Thymus (tissue), 11 donors: ENCODE results near the gene DNAJC1. TPM values are rescaled to one million over a fixed set of nuclear protein-coding genes. Genes with fewer than 3 reads are reported as not detected.

Experiments
- DNase-seq, 9 donors: peaks; one replicate each; pipeline ENCODE4 v3.0.0-alpha.2; 2013; ENCODE audit warnings: low spot score in 9 of 9, low read depth in 6 of 9, missing footprints in 1 of 9
- H3K27ac ChIP-seq, 2 donors: one replicate each; pipeline ENCODE4 v1.5.1; 2013; ENCODE audit warnings: control low read depth in 1 of 2, low read depth in 1 of 2, low read length in 1 of 2, mild to moderate bottlenecking in 1 of 2, moderate library complexity in 1 of 2
- H3K27me3 ChIP-seq, 2 donors: one replicate each; pipeline ENCODE4 v1.5.1; 2013; ENCODE audit warnings: low read length in 1 of 2; ENCODE audit not compliant: control insufficient read depth in 2 of 2, insufficient read depth in 1 of 2
- H3K36me3 ChIP-seq, 2 donors: one replicate each; pipeline ENCODE4 v1.5.1; 2013; ENCODE audit warnings: low read length in 1 of 2, mild to moderate bottlenecking in 1 of 2, moderate library complexity in 1 of 2; ENCODE audit not compliant: control insufficient read depth in 2 of 2, insufficient read depth in 2 of 2
- H3K4me1 ChIP-seq, 2 donors: one replicate each; pipeline ENCODE4 v1.5.1; 2013; ENCODE audit warnings: low read length in 2 of 2; ENCODE audit not compliant: control insufficient read depth in 2 of 2, insufficient read depth in 2 of 2
- H3K4me3 ChIP-seq, 2 donors: one replicate each; pipeline ENCODE4 v1.5.1; 2013; ENCODE audit warnings: low read length in 2 of 2, control low read depth in 1 of 2, mild to moderate bottlenecking in 1 of 2
- H3K9me3 ChIP-seq, 2 donors: one replicate each; pipeline ENCODE4 v1.5.1; 2013; ENCODE audit warnings: low read length in 1 of 2, mild to moderate bottlenecking in 1 of 2; ENCODE audit not compliant: control insufficient read depth in 2 of 2, insufficient read depth in 1 of 2
- WGBS: extraction: QIAGEN DNeasy Blood & Tissue Kit; methylation state at CpG from one replicate; pipeline ENCODE4 v1.1.7; 2013; 5-methylcytosine and 5-hydroxymethylcytosine counted together
- polyA plus RNA-seq: library from polyadenylated mRNA; stranded (reverse); fragments of 200-250 nt; gene quantifications from one replicate; pipeline ENCODE4 v1.2.3, GENCODE V29; 2013
- total RNA-seq: library from RNA; stranded (reverse); fragments of 120-200 nt; gene quantifications from one replicate; pipeline ENCODE4 v1.2.4, GENCODE V29; 2013
- donor health status: healthy.

Gene DNAJC1
- total and polyA plus RNA-seq, 2 donors, result 19.9 to 23.2 TPM

DNA sequence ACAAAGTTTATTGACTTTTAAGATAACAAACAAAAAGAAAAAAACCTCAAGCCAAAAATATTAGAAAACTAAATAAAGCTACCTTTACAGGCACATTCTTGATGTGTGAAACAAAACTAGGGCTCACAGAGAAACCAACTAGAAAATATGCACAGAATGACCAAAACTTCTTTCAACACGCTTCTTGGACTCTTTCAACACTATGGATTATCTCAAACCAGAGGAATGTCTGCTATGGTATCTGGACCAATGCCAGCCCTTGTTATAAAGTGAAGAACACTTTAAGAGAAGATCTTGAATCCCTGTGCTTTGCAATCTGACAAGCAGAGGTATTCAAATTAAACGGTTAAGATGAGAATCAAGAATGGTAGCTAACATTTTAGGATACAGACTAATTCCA is 76.6 kb downstream of the DNAJC1 start:
- H3K4me3 ChIP-seq, result no peak overlapping the region
- whole genome bisulfite sequencing, result 89% methylated on average over 2 of the region's 2 CpGs
- no peaks in the 10 kb centered on the region for H3K27me3 ChIP-seq
- no peak for DNase-seq
- H3K9me3 ChIP-seq, result no peaks in the 10 kb centered on the region
- no peaks in the 10 kb centered on the region for H3K4me1 ChIP-seq
- no peaks in the 10 kb centered on the region for H3K36me3 ChIP-seq
- no peak overlapping the region for H3K27ac ChIP-seq

DNA sequence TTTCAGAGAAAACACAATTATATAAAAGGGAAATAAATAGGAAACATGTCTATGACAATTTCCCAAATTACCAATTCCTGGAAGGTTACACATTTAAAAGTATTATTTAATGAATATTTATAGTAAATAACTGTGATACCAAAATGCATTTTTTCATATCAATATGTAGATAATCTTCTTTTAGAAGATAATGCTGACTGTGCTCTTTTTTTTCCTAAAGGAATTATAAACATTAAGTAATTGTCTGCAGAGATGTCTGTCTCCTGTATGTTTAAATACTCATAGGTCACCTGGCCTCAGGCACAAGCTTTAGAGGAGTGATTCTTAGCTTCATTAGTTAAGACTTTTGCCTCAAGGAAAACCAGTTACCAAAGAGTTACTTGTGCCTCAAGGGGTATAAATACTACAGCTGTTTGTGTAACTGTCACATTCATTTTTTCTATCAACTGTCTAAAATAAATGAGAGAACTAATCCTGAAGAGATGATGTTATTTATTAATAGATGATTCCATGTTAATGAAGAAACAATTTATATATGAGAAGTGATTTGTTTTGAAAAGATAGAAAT is 77.1 kb downstream of the DNAJC1 start:
- DNase-seq, result no peak
- H3K27me3 ChIP-seq, result no peaks in the 10 kb centered on the region
- H3K36me3 ChIP-seq, result no peaks in the 10 kb centered on the region
- no peaks in the 10 kb centered on the region for H3K4me1 ChIP-seq
- no peaks in the 10 kb centered on the region for H3K9me3 ChIP-seq
- no peak overlapping the region for H3K27ac ChIP-seq
- no peak overlapping the region for H3K4me3 ChIP-seq

DNA sequence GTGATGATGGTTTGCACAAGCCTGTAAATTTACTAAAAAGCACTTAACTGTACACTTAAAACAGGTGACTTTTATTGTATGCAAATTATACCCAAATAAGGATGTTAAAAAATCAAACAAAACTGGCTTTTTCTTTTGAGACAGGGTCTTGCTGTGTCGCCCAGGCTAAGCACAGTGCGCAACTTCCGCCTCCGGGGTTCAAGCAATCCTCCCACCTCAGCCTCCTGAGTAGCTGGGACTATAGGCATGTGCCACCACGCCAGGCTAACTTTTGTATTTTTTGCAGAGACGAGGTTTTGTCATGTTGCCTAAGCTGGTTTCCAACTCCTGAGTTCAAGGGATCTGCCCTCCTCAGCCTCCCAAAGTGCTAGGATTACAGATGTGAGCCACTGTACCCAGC is 77.7 kb downstream of the DNAJC1 start:
- H3K4me3 ChIP-seq, result no peak overlapping the region
- DNase-seq, result no peak
- WGBS, result 98% methylated on average over 6 of the region's 6 CpGs
- H3K27ac ChIP-seq, result no peak overlapping the region
- no peaks in the 10 kb centered on the region for H3K36me3 ChIP-seq
- H3K27me3 ChIP-seq, result no peaks in the 10 kb centered on the region
- H3K9me3 ChIP-seq, result no peaks in the 10 kb centered on the region
- no peaks in the 10 kb centered on the region for H3K4me1 ChIP-seq

DNA sequence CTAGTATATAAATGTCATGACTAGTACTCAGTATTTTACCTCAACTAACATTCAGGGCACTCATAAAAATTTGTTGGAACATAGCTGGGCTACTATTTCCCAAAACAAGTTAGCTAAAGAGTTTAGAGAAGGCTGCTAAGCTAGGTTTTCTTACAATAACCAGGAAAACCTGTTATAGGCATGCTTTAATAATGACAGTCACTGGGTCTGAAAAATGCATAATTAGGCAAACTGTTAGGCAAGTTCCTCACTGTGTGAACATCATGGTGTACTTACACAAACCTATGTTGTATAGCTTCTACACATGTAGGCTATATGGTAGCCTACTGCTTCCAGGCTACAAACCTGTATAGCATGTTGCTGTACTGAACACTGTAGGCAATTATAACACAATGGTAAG is 79.0 kb downstream of the DNAJC1 start:
- Histone ChIP-seq H3K36me3 (no peaks in the 10 kb centered on the region), H3K27ac (no peak overlapping the region), H3K4me1 (no peaks in the 10 kb centered on the region), H3K9me3 (no peaks in the 10 kb centered on the region), H3K4me3 (no peak overlapping the region), H3K27me3 (no peaks in the 10 kb centered on the region)
- no peak for DNase-seq

DNA sequence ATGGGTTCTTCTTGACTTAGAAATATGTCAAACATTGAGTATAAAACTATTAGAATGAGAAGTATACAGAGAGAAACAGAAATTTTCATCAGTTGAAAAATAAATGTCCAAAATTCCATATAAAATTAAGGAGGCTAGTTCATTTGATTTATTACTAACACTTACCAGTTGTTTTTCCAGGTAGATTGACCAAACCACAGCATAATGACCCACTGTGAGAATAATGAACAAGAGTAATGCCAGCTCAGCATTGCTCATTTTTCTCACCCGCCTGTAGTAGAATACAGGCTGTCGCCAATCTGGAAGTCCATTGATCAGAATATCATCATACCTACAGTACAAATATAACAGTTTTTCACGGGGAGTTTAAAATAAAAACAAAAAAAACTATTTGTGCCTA is 82.9 kb downstream of the DNAJC1 start:
- no peaks in the 10 kb centered on the region for H3K9me3 ChIP-seq
- H3K4me3 ChIP-seq, result no peak overlapping the region
- 95% methylated on average over 3 of the region's 3 CpGs for WGBS
- no peaks in the 10 kb centered on the region for H3K4me1 ChIP-seq
- no peaks in the 10 kb centered on the region for H3K36me3 ChIP-seq
- no peaks in the 10 kb centered on the region for H3K27me3 ChIP-seq
- H3K27ac ChIP-seq, result no peak overlapping the region
- DNase-seq, result no peak

DNA sequence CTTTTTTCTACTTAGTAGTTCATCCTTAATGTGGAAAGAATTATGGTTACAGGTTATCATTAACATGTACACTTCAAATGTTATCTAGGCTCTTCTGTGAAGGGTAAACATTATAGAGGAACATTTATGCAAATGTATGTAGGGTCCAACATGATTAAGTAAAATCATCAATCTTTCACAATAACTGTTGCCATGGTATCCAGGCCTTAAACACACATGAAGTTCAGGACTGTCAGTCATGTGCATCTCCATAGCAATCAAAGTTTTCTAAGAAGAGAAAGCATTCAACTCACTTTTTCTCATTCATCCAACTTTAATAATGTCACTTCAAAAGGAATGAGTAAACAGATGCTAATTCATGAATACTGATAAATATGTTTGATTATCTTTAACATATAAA is 83.6 kb downstream of the DNAJC1 start:
- Histone ChIP-seq H3K4me1 (no peaks in the 10 kb centered on the region), H3K27ac (no peak overlapping the region), H3K27me3 (no peaks in the 10 kb centered on the region), H3K4me3 (no peak overlapping the region), H3K36me3 (no peaks in the 10 kb centered on the region), H3K9me3 (no peaks in the 10 kb centered on the region)
- DNase-seq, result no peak

DNA sequence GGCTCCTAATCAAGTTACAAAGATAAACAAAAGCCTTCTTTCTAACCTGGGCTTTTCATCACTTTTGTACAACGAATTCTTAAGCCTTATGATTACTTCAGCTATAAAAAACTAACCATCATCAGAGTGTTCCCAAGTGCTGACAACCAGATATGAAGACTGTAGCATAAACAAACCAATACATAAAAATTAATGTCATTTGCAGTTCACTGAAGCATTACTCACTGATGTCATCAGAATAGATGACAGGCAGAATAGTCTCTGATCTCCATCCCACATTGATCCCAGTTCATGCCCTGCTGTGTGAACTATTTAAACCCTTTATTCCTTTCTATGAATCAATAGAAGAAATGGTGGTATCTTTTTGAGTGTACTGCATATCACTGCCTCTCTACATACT is 84.4 kb downstream of the DNAJC1 start:
- H3K9me3 ChIP-seq, result no peaks in the 10 kb centered on the region
- no peaks in the 10 kb centered on the region for H3K27me3 ChIP-seq
- WGBS, result 94% methylated on average over 1 of the region's 1 CpG
- no peaks in the 10 kb centered on the region for H3K4me1 ChIP-seq
- H3K4me3 ChIP-seq, result no peak overlapping the region
- H3K36me3 ChIP-seq, result no peaks in the 10 kb centered on the region
- DNase-seq, result no peak
- no peak overlapping the region for H3K27ac ChIP-seq

DNA sequence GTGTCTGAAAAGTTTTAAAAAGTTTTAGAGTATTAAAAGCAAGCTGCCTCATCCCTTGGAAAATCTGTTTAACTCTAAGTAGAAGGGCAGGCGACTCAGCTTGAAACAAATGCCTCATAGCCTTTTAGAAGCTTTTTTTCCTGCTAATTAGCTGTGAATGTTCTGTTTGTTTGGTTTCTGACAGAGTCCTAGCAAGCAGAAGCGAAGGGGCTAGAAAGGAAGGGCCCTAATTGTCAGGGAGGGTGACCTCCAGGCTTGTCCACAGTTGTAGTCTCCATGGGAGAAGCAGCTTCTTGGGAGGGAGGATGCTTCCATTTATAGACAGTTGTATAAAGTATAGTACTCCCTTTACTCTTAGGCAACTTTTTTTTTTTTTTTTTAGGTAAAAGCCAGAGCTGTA is 90.9 kb downstream of the DNAJC1 start:
- no peaks in the 10 kb centered on the region for H3K36me3 ChIP-seq
- H3K4me1 ChIP-seq, result no peaks in the 10 kb centered on the region
- no peak overlapping the region for H3K4me3 ChIP-seq
- no peak overlapping the region for H3K27ac ChIP-seq
- WGBS, result 98% methylated on average over 2 of the region's 2 CpGs
- no peaks in the 10 kb centered on the region for H3K27me3 ChIP-seq
- H3K9me3 ChIP-seq, result no peaks in the 10 kb centered on the region
- DNase-seq, result no peak

DNA sequence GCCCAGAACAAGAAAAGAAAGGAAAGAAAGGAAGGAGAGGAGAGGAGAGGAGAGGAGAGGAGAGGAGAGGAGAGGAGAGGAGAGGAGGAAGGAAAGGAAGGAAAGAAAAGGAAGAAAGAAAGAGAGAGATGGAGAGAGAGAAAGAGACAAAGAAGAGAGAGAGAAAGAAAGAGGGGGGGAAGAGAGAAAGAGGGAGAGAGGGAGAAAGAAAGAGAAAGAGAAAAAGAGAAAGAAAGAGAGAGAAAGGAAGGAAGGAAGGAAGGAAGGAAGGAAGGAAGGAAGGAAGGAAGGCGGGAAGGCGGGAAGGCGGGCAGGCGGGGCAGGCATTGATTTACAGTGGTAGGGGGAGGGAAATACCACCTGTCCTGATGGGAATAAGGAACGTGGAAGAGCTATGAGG is 92.7 kb downstream of the DNAJC1 start:
- Histone ChIP-seq H3K9me3 (no peaks in the 10 kb centered on the region), H3K36me3 (no peaks in the 10 kb centered on the region), H3K4me1 (no peaks in the 10 kb centered on the region), H3K27ac (no peak overlapping the region), H3K27me3 (no peaks in the 10 kb centered on the region), H3K4me3 (no peak overlapping the region)
- DNase-seq, result no peak
- WGBS, result 88% methylated on average over 5 of the region's 5 CpGs

DNA sequence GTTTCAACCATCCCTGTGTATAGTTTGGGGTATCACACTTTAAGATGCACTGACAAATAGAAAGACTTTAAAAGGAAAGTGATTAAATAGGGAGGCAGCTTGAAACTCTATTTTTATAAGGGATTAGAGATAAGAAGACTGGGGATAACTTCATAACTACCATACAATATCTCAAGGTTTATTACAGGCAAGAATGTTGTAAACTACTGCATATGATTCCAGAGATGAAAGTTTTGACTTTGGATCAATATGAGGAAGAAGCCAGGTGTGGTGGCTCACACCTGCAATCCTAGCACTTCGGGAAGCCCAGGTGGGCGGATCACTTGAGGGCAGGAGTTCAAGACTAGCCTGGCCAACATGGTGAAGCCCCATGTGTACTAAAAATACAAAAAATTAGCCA is 96.1 kb downstream of the DNAJC1 start:
- Histone ChIP-seq H3K36me3 (no peaks in the 10 kb centered on the region), H3K4me3 (no peak overlapping the region), H3K9me3 (no peaks in the 10 kb centered on the region), H3K27me3 (no peaks in the 10 kb centered on the region), H3K4me1 (no peaks in the 10 kb centered on the region), H3K27ac (no peak overlapping the region)
- no peak for DNase-seq
- 96% methylated on average over 2 of the region's 2 CpGs for WGBS
